NCI-H345 (cell line): ENCODE results near the gene HCCS.

Experiments used
- DNase-seq: peaks from one replicate; lab custom pipeline; 2025; lab: John Stamatoyannopoulos, UW

The HCCS gene

GRCh38 chrX:11111037-11111851 is at the start of gene HCCS:
HCCS (plus strand) TSS chrX:11111332; CDS start chrX:11112061, 729 bp downstream.
- peak; percentile 87 for DNase-seq

- no peak for DNase-seq
Observed at GRCh38 chrX:11064276-11064675, 46.9 kb upstream of the HCCS start.

- DNase-seq, result no peak
Observed at GRCh38 chrX:11064851-11065600, 46.1 kb upstream of the HCCS start.

- DNase-seq, result no peak
Observed at GRCh38 chrX:11066812-11067211, 44.3 kb upstream of the HCCS start.

- DNase-seq, result no peak
Observed at GRCh38 chrX:11073381-11073780, 37.8 kb upstream of the HCCS start.

- no peak for DNase-seq
Observed at GRCh38 chrX:11080741-11081305, 30.3 kb upstream of the HCCS start.

GRCh38 chrX:11081511-11081910 is 29.6 kb upstream of the HCCS start:
- DNase-seq, result no peak

- no peak for DNase-seq
Observed at GRCh38 chrX:11085305-11085704, 25.8 kb upstream of the HCCS start.

GRCh38 chrX:11089802-11090201 is 21.3 kb upstream of the HCCS start:
- DNase-seq, result no peak

GRCh38 chrX:11097933-11098332 is 13.2 kb upstream of the HCCS start:
- DNase-seq, result peak; percentile 21

GRCh38 chrX:11099465-11099864 is 11.7 kb upstream of the HCCS start:
- DNase-seq, result no peak

- peak; percentile 40 for DNase-seq
Observed at GRCh38 chrX:11100281-11101035, 10.7 kb upstream of the HCCS start.

GRCh38 chrX:11103006-11103405 is 8.1 kb upstream of the HCCS start:
- DNase-seq, result no peak

GRCh38 chrX:11103751-11104150 is 7.4 kb upstream of the HCCS start:
- DNase-seq, result no peak

- DNase-seq, result no peak
Observed at GRCh38 chrX:11105080-11105479, 6.1 kb upstream of the HCCS start.

GRCh38 chrX:11108253-11108941 is 2.7 kb upstream of the HCCS start:
- DNase-seq, result no peak

GRCh38 chrX:11109968-11110367 is 1.2 kb upstream of the HCCS start:
- DNase-seq, result no peak

- no peak for DNase-seq
Observed at GRCh38 chrX:11111947-11112346, 815 bp downstream of the HCCS start.

- no peak for DNase-seq
Observed at GRCh38 chrX:11113731-11114130, 2.6 kb downstream of the HCCS start.

GRCh38 chrX:11117745-11118144 is 6.6 kb downstream of the HCCS start:
- no peak for DNase-seq

- DNase-seq, result no peak
Observed at GRCh38 chrX:11119313-11119943, 8.3 kb downstream of the HCCS start.
